PC-9 (cell line): Measurements from ENCODE around the gene CNTNAP1.

Experiments
- CTCF ChIP-seq: fragments of 200-600 bp; sonication (generic); conservative IDR thresholded peaks from 2 replicates; pipeline ENCODE4 v1.6.1; 2017; ENCODE audit warnings: mixed run types, antibody characterized with exemption, mild to moderate bottlenecking, moderate library complexity
- EZH2 ChIP-seq: fragments of 200-600 bp; sonication (generic); IDR thresholded peaks from 2 replicates; pipeline ENCODE4 v1.8.0; 2017; ENCODE audit warnings: antibody characterized with exemption, low read depth

- TF ChIP-seq CTCF, result no peak
- no peak for TF ChIP-seq EZH2
Measured at GRCh38 chr17:42723636-42724035, 41.3 kb downstream of the CNTNAP1 start.
